HepG2 (cell line): ENCODE data around the gene SLC5A6. TPM values are rescaled to one million over a fixed set of nuclear protein-coding genes. Genes with fewer than 3 reads are reported as not detected.
A peak's percentile ranks its signal among the peaks of the same experiment; 100 is the strongest.

Experiments used
- ATAC-seq: fragments of 200-7000 bp; cut with Tn5 transposase; 3 replicates; pipeline ENCODE4 v1.9.1; 2020; ENCODE audit warnings: mild to moderate bottlenecking, moderate library complexity
- BruUV-seq: library from RNA; stranded (reverse); fragments of 400-500 nt; replicated peaks from 2 replicates; lab custom pipeline; 2021; lab: Mats Ljungman, UMichigan
- CTCF ChIA-PET: fragments of 300-600 bp; formaldehyde crosslinking; extraction: SDS; loops from one replicate; lab custom pipeline; 2021; ENCODE audit warnings: low total read pairs, inconsistent platforms, low intra/inter-chr PET ratio; lab: Yijun Ruan, JAX
- POLR2A ChIA-PET: fragments of 350-600 bp; sonication (Branson Sonifier 250); formaldehyde crosslinking; loops from one replicate; lab custom pipeline; 2020; ENCODE audit warnings: antibody characterized with exemption, inconsistent platforms; lab: Yijun Ruan, JAX
- DNase-seq: peaks from one replicate; pipeline ENCODE4 v3.0.0-alpha.2; 2015; ENCODE audit warnings: low spot score
- FAIRE-seq: peaks from 3 replicates; lab custom pipeline; 2011; peaks lifted over from hg19 to GRCh38; lab: Jason Lieb, UNC
- H2AFZ ChIP-seq: one replicate; pipeline ENCODE4 v1.6.1; 2011; ENCODE audit warnings: low read length, inconsistent platforms
- H3K27ac ChIP-seq: fragments of 300-600 bp; 3 replicates; pipeline ENCODE4 v1.8.0; 2011; ENCODE audit warnings: mixed run types, mild to moderate bottlenecking, mixed read lengths, low read length, inconsistent platforms; ENCODE audit not compliant: insufficient read depth; ENCODE audit errors: extremely low read length
- H3K27me3 ChIP-seq, 2 experiments: fragments of 200-600 bp in 1 of 2; 2 replicates in 1 of 2; 3 replicates in 1 of 2; pipeline versions ENCODE4 v1.6.0 to v1.8.0; 2011; ENCODE audit warnings: low read length in 2 of 2, mild to moderate bottlenecking in 2 of 2, moderate library complexity in 2 of 2, inconsistent platforms in 1 of 2; ENCODE audit not compliant: insufficient read depth in 2 of 2, control insufficient read depth in 1 of 2
- H3K36me3 ChIP-seq, 2 experiments: fragments of 200-600 bp in 1 of 2; replicated peaks in 1 of 2; 2 replicates in 1 of 2; 3 replicates in 1 of 2; pipeline versions ENCODE4 v1.5.1 to v1.8.0; 2011; ENCODE audit warnings: low read length in 2 of 2, inconsistent platforms in 1 of 2; ENCODE audit not compliant: insufficient read depth in 2 of 2, control insufficient read depth in 1 of 2
- H3K4me1 ChIP-seq: 2 replicates; pipeline ENCODE4 v1.5.1; 2012; ENCODE audit warnings: low read length, inconsistent platforms; ENCODE audit not compliant: insufficient read depth
- H3K4me2 ChIP-seq: 2 replicates; pipeline ENCODE4 v1.6.0; 2011; ENCODE audit warnings: low read depth, low read length, inconsistent platforms
- H3K4me3 ChIP-seq, 3 experiments: fragments of 200-600 bp in 1 of 3; sonication (generic), shearing (Covaris generic) in 1 of 3; replicated peaks in 1 of 3; 2 replicates each; pipeline ENCODE4 v1.5.1; 2011 to 2016; ENCODE audit warnings: low read length in 3 of 3, inconsistent platforms in 2 of 3, low read depth in 2 of 3, mild to moderate bottlenecking in 2 of 3, control low read depth in 1 of 3, mixed read lengths in 1 of 3; ENCODE audit not compliant: insufficient read depth in 1 of 3
- H3K79me2 ChIP-seq: one replicate; pipeline ENCODE4 v1.6.1; 2011; ENCODE audit warnings: low read length, inconsistent platforms; ENCODE audit not compliant: insufficient read depth
- H3K9ac ChIP-seq: 2 replicates; pipeline ENCODE4 v1.6.0; 2011; ENCODE audit warnings: mild to moderate bottlenecking, low read depth, low read length, inconsistent platforms; ENCODE audit not compliant: insufficient read depth
- H3K9me3 ChIP-seq: 2 replicates; pipeline ENCODE4 v1.5.1; 2012; ENCODE audit warnings: mild to moderate bottlenecking, low read length
- H4K20me1 ChIP-seq: 2 replicates; pipeline ENCODE4 v1.6.0; 2011; ENCODE audit warnings: inconsistent platforms, mild to moderate bottlenecking, low read length, moderate library complexity; ENCODE audit not compliant: insufficient read depth
- ELF3 ChIP-seq: IDR thresholded peaks from 2 replicates; pipeline ENCODE4 v1.6.1; 2016; ENCODE audit warnings: missing genetic modification reagents, missing compliant biosample characterization
- FOSL2 ChIP-seq: sonication (generic); formaldehyde crosslinking; IDR thresholded peaks from 2 replicates; pipeline ENCODE4 v1.4.0; 2020; ENCODE audit warnings: missing genetic modification reagents
- HMG20A ChIP-seq: IDR thresholded peaks from 2 replicates; pipeline ENCODE4 v1.6.1; 2016; ENCODE audit warnings: borderline replicate concordance
- HOXA5 ChIP-seq: sonication (generic); formaldehyde crosslinking; IDR thresholded peaks from 2 replicates; pipeline ENCODE4 v1.4.0; 2020; ENCODE audit warnings: missing genetic modification reagents
- KAT8 ChIP-seq: IDR thresholded peaks from 2 replicates; pipeline ENCODE4 v1.6.1; 2016; ENCODE audit warnings: missing genetic modification reagents, missing compliant biosample characterization
- KMT2B ChIP-seq: IDR thresholded peaks from 2 replicates; pipeline ENCODE4 v1.6.1; 2016; ENCODE audit warnings: missing genetic modification reagents, missing compliant biosample characterization
- LCORL ChIP-seq, 2 experiments: fragments of 450-650 bp in 1 of 2; sonication (generic) in 1 of 2; formaldehyde crosslinking in 1 of 2; IDR thresholded peaks; 2 replicates each; pipeline versions ENCODE4 v1.5.0 to v1.6.1; 2017 to 2020; ENCODE audit warnings: antibody characterized with exemption in 1 of 2, missing genetic modification reagents in 1 of 2
- PAWR ChIP-seq: sonication (generic); formaldehyde crosslinking; IDR thresholded peaks from 2 replicates; pipeline ENCODE4 v1.4.0; 2020; ENCODE audit warnings: missing genetic modification reagents, mild to moderate bottlenecking, borderline replicate concordance
- PAXIP1 ChIP-seq: sonication (generic); formaldehyde crosslinking; conservative IDR thresholded peaks from 2 replicates; pipeline ENCODE4 v1.4.0; 2020; ENCODE audit warnings: mild to moderate bottlenecking, missing genetic modification reagents, moderate library complexity
- PITX1 ChIP-seq: sonication (generic); formaldehyde crosslinking; IDR thresholded peaks from 2 replicates; pipeline ENCODE4 v1.5.1; 2020; ENCODE audit warnings: mild to moderate bottlenecking, missing genetic modification reagents
- RNF219 ChIP-seq: sonication (generic); formaldehyde crosslinking; IDR thresholded peaks from 2 replicates; pipeline ENCODE4 v1.5.0; 2020; ENCODE audit warnings: mild to moderate bottlenecking, missing genetic modification reagents
- RXRB ChIP-seq: IDR thresholded peaks from 2 replicates; pipeline ENCODE4 v1.6.1; 2016; ENCODE audit warnings: borderline replicate concordance, missing genetic modification reagents, missing compliant biosample characterization
- SETDB1 ChIP-seq: sonication (generic); formaldehyde crosslinking; IDR thresholded peaks from 2 replicates; pipeline ENCODE4 v1.5.1; 2020; ENCODE audit warnings: missing genetic modification reagents, mild to moderate bottlenecking, borderline replicate concordance
- SMARCC2 ChIP-seq: fragments of 450-650 bp; IDR thresholded peaks from 2 replicates; pipeline ENCODE4 v1.6.1; 2017; ENCODE audit warnings: antibody characterized with exemption, mild to moderate bottlenecking
- SNAI1 ChIP-seq: sonication (generic); formaldehyde crosslinking; IDR thresholded peaks from 2 replicates; pipeline ENCODE4 v1.5.0; 2020; ENCODE audit warnings: mild to moderate bottlenecking, missing genetic modification reagents, borderline replicate concordance
- YY1 ChIP-seq: IDR thresholded peaks from 2 replicates; pipeline ENCODE4 v1.6.1; 2011; ENCODE audit warnings: low read length, low read depth, moderate library complexity, mild to moderate bottlenecking; ENCODE audit not compliant: insufficient read depth, insufficient replicate concordance
- ZNF383 ChIP-seq: sonication (generic); formaldehyde crosslinking; IDR thresholded peaks from 2 replicates; pipeline ENCODE4 v1.4.0; 2020; ENCODE audit warnings: missing genetic modification reagents, mild to moderate bottlenecking, borderline replicate concordance
- WGBS: methylation state at CpG from one replicate; pipeline ENCODE4 v1.1.6; 2017; ENCODE audit warnings: low lambda C conversion rate; 5-methylcytosine and 5-hydroxymethylcytosine counted together
- in situ Hi-C: cut with HindIII; loops from 2 replicates; pipeline ENCODE4 v1.10.0; 2017; ENCODE audit warnings: low pct_unique_long_range_greater_than_20kb; ENCODE audit not compliant: extremely low pct_ligation_motif_present
- intact Hi-C: fragments of 100-400 bp; cut with micrococcal nuclease; formaldehyde crosslinking; loops from one replicate; pipeline ENCODE4 v1.10.0; 2022; ENCODE audit not compliant: unreplicated experiment
- polyA plus RNA-seq, 8 experiments: library from polyadenylated mRNA; depleted of rRNA in 3 of 8; stranded (reverse) in 7 of 8; unstranded in 1 of 8; fragments of >200 nt; fragmentation: Illumina TruSeq in 4 of 8; extraction: Trizol in 4 of 8; gene quantifications; 2 replicates each; pipeline versions ENCODE4 v1.2.1 to v1.2.3, GENCODE V29; 2011 to 2016; ENCODE audit warnings: low read depth in 4 of 8, missing spikeins in 1 of 8, mixed read lengths in 1 of 8; ENCODE audit not compliant: insufficient read depth in 1 of 8
- total RNA-seq, 5 experiments: library from RNA; depleted of rRNA; stranded (reverse); fragments of >200 nt; fragmentation: Illumina TruSeq; extraction: Trizol; gene quantifications; 2 replicates each; pipeline ENCODE4 v1.2.3, GENCODE V29; 2016; ENCODE audit warnings: low read depth in 1 of 5

Gene SLC5A6
- total and polyA plus RNA-seq, 2 of the 13 experiments (the other 11 are each of a cell fraction or from before 2014, with no cell fraction given) = 135 to 417 TPM

GRCh38 chr2:27182346-27182745 lies 29.7 kb downstream of the SLC5A6 start:
- intact Hi-C loops (no loop called here), in situ Hi-C loops (no loop called here)
- Histone ChIP-seq H3K27ac (peak overlapping the region; percentile 94), H3K4me2 (no peak overlapping the region), H3K36me3 (no peaks in the 10 kb centered on the region), H2AFZ (no peak overlapping the region), H3K4me1 (peaks cover 97% of the 10 kb centered on the region), H3K4me3 (no peak overlapping the region), H3K27me3 (no peaks in the 10 kb centered on the region), H3K9ac (no peak overlapping the region), H3K79me2 (no peaks in the 10 kb centered on the region), H3K9me3 (no peaks in the 10 kb centered on the region), H4K20me1 (no peaks in the 10 kb centered on the region)
- no peak for ATAC-seq
- BruUV-seq = no TSS peak
- WGBS = 66% methylated on average over 4 of the region's 4 CpGs
- ChIA-PET POLR2A (interaction anchor here (0.8 to 3.1 kb wide), 2 partner anchors 48 to 51 kb away, joined by 3 to 13 read pairs; partner anchors contain the start of gene PREB), CTCF (no interaction called here)
- DNase-seq = no peak
- FAIRE-seq = no peak
- TF ChIP-seq SNAI1 (CRISPR knock-in tag) (peak; percentile 2; the same call in 1 of the 2 replicates), SETDB1 (CRISPR knock-in tag) (0 out of 2 replicates have a peak, but pooled peaks have one; percentile 31), LCORL (IDR thresholded peaks at IDR 0.05) (no peak), LCORL (CRISPR knock-in tag; IDR thresholded peaks at IDR 0.05) (no peak), SMARCC2 (0 out of 2 replicates have a peak, but pooled peaks have one; percentile 28), PAWR (no peak), HOXA5 (CRISPR knock-in tag) (peak; percentile 52; the same call in 1 of the 2 replicates), PAXIP1 (0 out of 2 replicates have a peak, but pooled peaks have one; percentile 25), ELF3 (CRISPR knock-in tag) (peak; percentile 31; the same call in 1 of the 2 replicates), RXRB (CRISPR knock-in tag) (no peak), KMT2B (CRISPR knock-in tag) (no peak), HMG20A (CRISPR knock-in tag) (no peak), YY1 (no peak), FOSL2 (CRISPR knock-in tag) (0 out of 2 replicates have a peak, but pooled peaks have one; percentile 4), PITX1 (CRISPR knock-in tag) (no peak), ZNF383 (CRISPR knock-in tag) (no peak), KAT8 (CRISPR knock-in tag) (0 out of 2 replicates have a peak, but pooled peaks have one; percentile 19), RNF219 (CRISPR knock-in tag) (0 out of 2 replicates have a peak, but pooled peaks have one; percentile 12)
